ENCODE results near the gene EPC2.

DNA sequence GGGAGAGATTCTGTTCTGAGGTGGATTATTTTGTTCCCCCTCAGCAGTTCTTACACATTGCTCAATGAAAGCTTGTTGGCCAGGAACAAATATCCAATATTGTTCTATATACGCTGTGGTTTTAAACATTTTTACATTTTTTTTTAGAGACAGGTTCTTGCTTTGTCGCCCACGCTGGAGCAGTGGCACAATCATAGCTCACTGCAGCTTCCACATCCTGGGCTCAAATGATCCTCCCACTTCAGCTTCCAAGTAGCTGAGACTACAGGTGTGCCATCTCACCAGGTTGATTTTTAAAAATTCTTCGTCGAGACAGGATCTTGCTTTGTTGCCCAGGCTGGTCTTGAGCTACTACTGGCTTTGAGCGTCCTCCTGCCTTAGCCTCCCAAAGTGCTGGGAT is 171.6 kb downstream of the EPC2 start:
- TF ChIP-seq POLR2A (IDR thresholded peaks at IDR 0.05; ENCODE audit: low read depth, low read length) (no peak), TAF1 (IDR thresholded peaks at IDR 0.05; ENCODE audit: low read depth, low read length) (no peak), POLR2AphosphoS5 (IDR thresholded peaks at IDR 0.05; ENCODE audit: low read depth, low read length) (no peak)
